Caco-2 (cell line): ENCODE measurements around the gene ZNF274. TPM values are rescaled to one million over a fixed set of nuclear protein-coding genes. Genes with fewer than 3 reads are reported as not detected.

Source experiments
- BruUV-seq: library from RNA; stranded (reverse); fragments of 400-500 nt; replicated peaks from 2 replicates; lab custom pipeline; 2021; lab: Mats Ljungman, UMichigan
- CTCF ChIA-PET: fragments of 300-600 bp; sonication (Branson Sonifier 250); formaldehyde crosslinking; loops from one replicate; lab custom pipeline; 2022; ENCODE audit warnings: antibody characterized with exemption; lab: Charles Lee
- POLR2A ChIA-PET: fragments of 300-600 bp; sonication (Branson Sonifier 250); formaldehyde crosslinking; loops from one replicate; lab custom pipeline; 2022; ENCODE audit warnings: antibody characterized with exemption; lab: Charles Lee
- DNase-seq, 2 experiments: peaks; one replicate each; pipeline versions ENCODE4 v3.0.0 to v3.0.0-alpha.2; 2020 to 2022
- H3K27me3 ChIP-seq: replicated peaks from 2 replicates; pipeline ENCODE4 v1.6.0; 2011; ENCODE audit warnings: low read length; ENCODE audit not compliant: control insufficient read depth, insufficient read depth
- H3K36me3 ChIP-seq: 2 replicates; pipeline ENCODE4 v1.5.1; 2011; ENCODE audit warnings: low read length; ENCODE audit not compliant: control insufficient read depth, insufficient read depth
- H3K4me1 ChIP-seq: fragments of 250-450 bp; sonication (Bioruptor Pico); 2 replicates; pipeline ENCODE4 v1.5.1; 2020; ENCODE audit warnings: mild to moderate bottlenecking
- H3K4me3 ChIP-seq: 2 replicates; pipeline ENCODE4 v1.5.1; 2011; ENCODE audit warnings: low read depth, mild to moderate bottlenecking, control low read depth, low read length
- H3K9me3 ChIP-seq: fragments of 250-450 bp; sonication (Bioruptor Pico); 2 replicates; pipeline ENCODE4 v1.5.1; 2020; ENCODE audit warnings: mild to moderate bottlenecking, moderate library complexity
- H3K27ac Mint-ChIP-seq: one replicate; pipeline ENCODE4 v1.8.0; 2022; ENCODE audit warnings: mixed read lengths; ENCODE audit not compliant: unreplicated experiment
- H3K27me3 Mint-ChIP-seq: one replicate; pipeline ENCODE4 v1.8.0; 2022; ENCODE audit warnings: mixed read lengths; ENCODE audit not compliant: insufficient read depth, unreplicated experiment
- H3K36me3 Mint-ChIP-seq: one replicate; pipeline ENCODE4 v1.8.0; 2022; ENCODE audit warnings: mild to moderate bottlenecking, mixed read lengths; ENCODE audit not compliant: insufficient read depth, unreplicated experiment
- H3K4me1 Mint-ChIP-seq: one replicate; pipeline ENCODE4 v1.8.0; 2022; ENCODE audit warnings: low read depth, mixed read lengths; ENCODE audit not compliant: unreplicated experiment
- H3K4me3 Mint-ChIP-seq: one replicate; pipeline ENCODE4 v1.8.0; 2022; ENCODE audit warnings: mild to moderate bottlenecking, moderate library complexity, mixed read lengths; ENCODE audit not compliant: unreplicated experiment
- H3K9me3 Mint-ChIP-seq: one replicate; pipeline ENCODE4 v1.8.0; 2022; ENCODE audit warnings: mixed read lengths; ENCODE audit not compliant: unreplicated experiment
- CTCF ChIP-seq, 2 experiments: fragments of 200-600 bp in 1 of 2; IDR thresholded peaks; 1 replicate in 1 of 2; 2 replicates in 1 of 2; pipeline versions ENCODE4 v1.5.1 to v1.8.0; 2011 to 2022; ENCODE audit warnings: antibody characterized with exemption in 1 of 2, control low read depth in 1 of 2, inconsistent platforms in 1 of 2, low read depth in 1 of 2, low read length in 1 of 2, mild to moderate bottlenecking in 1 of 2, moderate library complexity in 1 of 2; ENCODE audit not compliant: insufficient read depth in 1 of 2, severe bottlenecking in 1 of 2, unreplicated experiment in 1 of 2
- intact Hi-C: fragments of 100-400 bp; cut with micrococcal nuclease; formaldehyde crosslinking; loops from one replicate; pipeline ENCODE4 v1.10.0; 2022; ENCODE audit not compliant: unreplicated experiment
- total RNA-seq: library from RNA; stranded (reverse); gene quantifications from 2 replicates; pipeline ENCODE4 v1.2.3, GENCODE V29; 2022

Gene ZNF274
- total RNA-seq, 1 experiment from 2014 or later = 19.9 TPM

DNA sequence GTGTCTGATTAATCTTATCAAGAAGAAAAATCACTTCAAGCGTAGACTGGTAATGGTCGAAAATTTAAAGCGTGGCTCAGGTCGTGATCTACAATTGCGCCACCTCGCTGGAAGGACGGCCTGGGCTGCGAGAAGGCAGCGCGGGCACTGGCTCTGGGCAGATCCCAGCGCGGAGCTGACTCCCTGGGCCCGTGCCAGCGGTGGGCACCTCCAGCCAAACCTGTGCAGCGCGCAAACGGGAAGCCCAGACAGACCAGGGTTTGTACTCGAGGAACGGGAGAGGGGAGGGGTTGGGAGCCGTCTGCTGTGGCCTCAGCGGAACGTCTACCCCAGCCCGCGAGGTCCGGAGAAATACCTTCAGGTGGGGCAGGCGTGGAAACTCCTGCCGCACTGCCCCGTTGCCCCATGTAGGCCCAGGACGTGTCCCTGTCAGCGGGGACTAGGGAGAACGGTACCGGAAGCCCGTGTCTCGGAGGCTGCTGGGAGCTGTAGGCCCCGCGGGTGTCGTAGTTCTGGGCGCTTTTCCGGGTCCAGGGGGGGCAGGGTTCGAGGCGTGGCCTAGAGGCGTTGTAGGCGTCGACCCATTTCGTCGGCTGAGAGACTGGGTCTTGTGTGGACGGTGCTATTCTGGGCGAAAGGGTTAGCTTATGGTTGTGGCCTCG is 21.1 kb downstream of the ZNF274 start:
- Mint-ChIP-seq H3K9me3 (peaks cover 73% of the 10 kb centered on the region), H3K27ac (no peak overlapping the region), H3K36me3 (peaks cover 87% of the 10 kb centered on the region), H3K4me1 (no peaks in the 10 kb centered on the region), H3K27me3 (no peaks in the 10 kb centered on the region), H3K4me3 (no peak overlapping the region)
- BruUV-seq = no TSS peak
- Histone ChIP-seq H3K4me1 (no peaks in the 10 kb centered on the region), H3K36me3 (peaks cover 14% of the 10 kb centered on the region), H3K9me3 (peaks cover 54% of the 10 kb centered on the region), H3K4me3 (no peak overlapping the region), H3K27me3 (no peaks in the 10 kb centered on the region)
- intact Hi-C loops = no loop called here
- ChIA-PET POLR2A (no interaction called here), CTCF (no interaction called here)
- DNase-seq = no peak
- no peak for TF ChIP-seq CTCF (IDR thresholded peaks at IDR 0.05; ENCODE audit: insufficient read depth in 1 of 2, low read depth in 1 of 2, low read length in 1 of 2, severe bottlenecking in 1 of 2, unreplicated experiment in 1 of 2)

DNA sequence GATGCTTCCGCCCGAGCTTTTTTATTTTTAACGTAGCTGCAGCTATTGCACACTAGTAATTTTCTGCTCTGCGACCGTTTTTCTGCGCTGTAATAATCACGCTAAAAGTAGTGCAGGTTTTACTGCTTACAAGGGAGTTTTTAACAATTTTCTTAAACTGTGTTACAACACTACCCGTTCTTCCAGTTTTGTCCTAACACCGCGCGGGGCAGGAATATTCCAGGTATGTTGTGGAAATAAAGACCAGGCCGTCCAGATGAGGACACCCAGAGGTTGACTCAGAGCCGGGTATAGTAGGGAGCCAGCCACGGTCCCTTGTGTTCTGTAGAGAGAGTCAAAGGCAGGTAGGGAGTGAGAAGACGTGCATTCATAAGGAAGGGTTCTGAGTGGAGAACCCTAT is 21.7 kb downstream of the ZNF274 start:
- H3K27me3 ChIP-seq = no peaks in the 10 kb centered on the region
- peaks cover 18% of the 10 kb centered on the region for H3K36me3 ChIP-seq
- no TSS peak for BruUV-seq
- Mint-ChIP-seq H3K36me3 (peaks cover 90% of the 10 kb centered on the region), H3K4me3 (no peak overlapping the region), H3K4me1 (no peaks in the 10 kb centered on the region), H3K9me3 (peaks cover 78% of the 10 kb centered on the region), H3K27me3 (no peaks in the 10 kb centered on the region), H3K27ac (no peak overlapping the region)
- intact Hi-C loops = no loop called here
- no peak for DNase-seq
- ChIA-PET POLR2A (no interaction called here), CTCF (no interaction called here)
- TF ChIP-seq CTCF (IDR thresholded peaks at IDR 0.05; ENCODE audit: insufficient read depth in 1 of 2, low read depth in 1 of 2, low read length in 1 of 2, severe bottlenecking in 1 of 2, unreplicated experiment in 1 of 2) = no peak
- H3K9me3 ChIP-seq = peaks cover 55% of the 10 kb centered on the region
- no peak overlapping the region for H3K4me3 ChIP-seq
- H3K4me1 ChIP-seq = no peaks in the 10 kb centered on the region

DNA sequence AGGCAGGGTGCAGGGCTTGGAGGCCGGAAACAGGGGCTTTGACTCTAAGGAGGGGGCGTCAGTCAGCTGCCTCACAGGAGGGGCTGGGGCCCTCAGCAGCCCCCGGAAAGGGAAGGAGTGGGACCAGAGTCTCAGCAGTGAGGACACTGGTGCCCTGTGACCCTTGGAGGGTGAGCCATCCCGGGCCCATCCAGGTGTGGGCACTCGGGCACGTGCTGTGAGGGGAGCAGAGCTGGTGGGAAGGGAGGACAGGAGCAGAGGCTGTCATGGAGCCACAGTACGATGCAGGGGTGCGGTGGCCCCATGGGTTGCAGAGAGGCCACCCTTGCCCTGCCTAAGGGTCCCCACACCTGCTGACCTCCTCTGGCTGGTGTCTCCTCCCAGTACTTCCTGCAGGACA is 26.7 kb downstream of the ZNF274 start:
- Histone ChIP-seq H3K4me3 (no peak overlapping the region), H3K36me3 (peaks cover 27% of the 10 kb centered on the region), H3K27me3 (no peaks in the 10 kb centered on the region), H3K9me3 (peaks cover 60% of the 10 kb centered on the region), H3K4me1 (no peaks in the 10 kb centered on the region)
- peaks cover 89% of the 10 kb centered on the region for H3K36me3 Mint-ChIP-seq
- DNase-seq = no peak
- peaks cover 95% of the 10 kb centered on the region for H3K9me3 Mint-ChIP-seq
- H3K27ac Mint-ChIP-seq = no peak overlapping the region
- H3K4me1 Mint-ChIP-seq = no peaks in the 10 kb centered on the region
- no TSS peak for BruUV-seq
- POLR2A ChIA-PET = no interaction called here
- H3K4me3 Mint-ChIP-seq = no peak overlapping the region
- CTCF ChIA-PET = interaction anchor here (0.5 kb wide), 1 partner anchor 23 kb away, joined by 4 read pairs; no protein-coding TSS in a partner anchor
- H3K27me3 Mint-ChIP-seq = no peaks in the 10 kb centered on the region
- TF ChIP-seq CTCF (IDR thresholded peaks at IDR 0.05; ENCODE audit: insufficient read depth in 1 of 2, low read depth in 1 of 2, low read length in 1 of 2, severe bottlenecking in 1 of 2, unreplicated experiment in 1 of 2) = no peak
- intact Hi-C loops = no loop called here
